Hepatocyte (in vitro differentiated cells): ENCODE results near the gene PLXNA3. TPM values are rescaled to one million over a fixed set of nuclear protein-coding genes. Genes with fewer than 3 reads are reported as not detected.

Experiments
- DNase-seq: peaks from one replicate; pipeline ENCODE4 v3.0.0-alpha.2; 2016; ENCODE audit warnings: low spot score
- H2AFZ ChIP-seq: fragments of 200-600 bp; sonication (generic); 2 replicates; pipeline ENCODE4 v1.6.0; 2016; ENCODE audit warnings: antibody characterized with exemption, mild to moderate bottlenecking
- H3K27ac ChIP-seq: fragments of 200-600 bp; sonication (generic); 2 replicates; pipeline ENCODE4 v1.5.1; 2016; ENCODE audit warnings: mild to moderate bottlenecking
- H3K27me3 ChIP-seq: fragments of 200-600 bp; sonication (generic); 2 replicates; pipeline ENCODE4 v1.6.1; 2016
- H3K36me3 ChIP-seq: fragments of 200-600 bp; sonication (generic); replicated peaks from 2 replicates; pipeline ENCODE4 v1.5.1; 2016; ENCODE audit warnings: low read depth; ENCODE audit not compliant: insufficient read depth
- H3K4me1 ChIP-seq: fragments of 200-600 bp; sonication (generic); 2 replicates; pipeline ENCODE4 v1.5.1; 2016; ENCODE audit warnings: mild to moderate bottlenecking, moderate library complexity; ENCODE audit not compliant: insufficient read depth
- H3K4me2 ChIP-seq: fragments of 200-600 bp; sonication (generic); 2 replicates; pipeline ENCODE4 v1.6.0; 2016
- H3K4me3 ChIP-seq: fragments of 200-600 bp; sonication (generic); 2 replicates; pipeline ENCODE4 v1.5.1; 2016; ENCODE audit warnings: mild to moderate bottlenecking
- H3K79me2 ChIP-seq: fragments of 200-600 bp; sonication (generic); 2 replicates; pipeline ENCODE4 v1.6.0; 2017; ENCODE audit warnings: mild to moderate bottlenecking
- H3K9me2 ChIP-seq: fragments of 200-600 bp; sonication (generic); replicated peaks from 2 replicates; pipeline ENCODE4 v1.6.0; 2017; ENCODE audit warnings: mild to moderate bottlenecking; ENCODE audit not compliant: insufficient read depth
- H3K9me3 ChIP-seq: fragments of 200-600 bp; sonication (generic); 2 replicates; pipeline ENCODE4 v1.5.1; 2016; ENCODE audit warnings: low read depth, mild to moderate bottlenecking
- H4K20me1 ChIP-seq: fragments of 200-600 bp; sonication (generic); 2 replicates; pipeline ENCODE4 v1.6.0; 2016; ENCODE audit warnings: mild to moderate bottlenecking; ENCODE audit not compliant: insufficient read depth, poor library complexity, severe bottlenecking
- EZH2 ChIP-seq: fragments of 200-600 bp; sonication (generic); IDR thresholded peaks from 2 replicates; pipeline ENCODE4 v1.6.1; 2016; ENCODE audit warnings: antibody characterized with exemption, mild to moderate bottlenecking, borderline replicate concordance
- EZH2phosphoT487 ChIP-seq: fragments of 200-600 bp; sonication (generic); IDR thresholded peaks from one replicate; pipeline ENCODE4 v1.6.1; 2018; ENCODE audit warnings: antibody characterized with exemption, mild to moderate bottlenecking, low read depth, moderate library complexity; ENCODE audit not compliant: unreplicated experiment, severe bottlenecking
- WGBS: methylation state at CpG from one replicate; pipeline ENCODE4 v1.1.6; 2016; ENCODE audit warnings: low lambda C conversion rate; ENCODE audit errors: missing lambda C conversion rate; 5-methylcytosine and 5-hydroxymethylcytosine counted together
- polyA plus RNA-seq: library from polyadenylated mRNA; unstranded; fragments of >200 nt; fragmentation: Nextera tagmentation; extraction: Ambion mirVana; gene quantifications from 2 replicates; pipeline ENCODE4 v1.2.1, GENCODE V29; 2016
- total RNA-seq: library from RNA; depleted of rRNA; stranded (reverse); fragments of >200 nt; gene quantifications from 2 replicates; pipeline ENCODE4 v1.2.3, GENCODE V29; 2014
- TF ChIP-seq, protein P1 (sequence below): fragments of 200-600 bp; sonication (generic); IDR thresholded peaks from 2 replicates; pipeline ENCODE4 v1.5.1; 2016; ENCODE audit warnings: antibody characterized with exemption, mild to moderate bottlenecking; ENCODE audit not compliant: poor library complexity

The PLXNA3 gene
- total and polyA plus RNA-seq, 2 experiments from 2014 or later, result 14.1 to 28.7 TPM

DNA sequence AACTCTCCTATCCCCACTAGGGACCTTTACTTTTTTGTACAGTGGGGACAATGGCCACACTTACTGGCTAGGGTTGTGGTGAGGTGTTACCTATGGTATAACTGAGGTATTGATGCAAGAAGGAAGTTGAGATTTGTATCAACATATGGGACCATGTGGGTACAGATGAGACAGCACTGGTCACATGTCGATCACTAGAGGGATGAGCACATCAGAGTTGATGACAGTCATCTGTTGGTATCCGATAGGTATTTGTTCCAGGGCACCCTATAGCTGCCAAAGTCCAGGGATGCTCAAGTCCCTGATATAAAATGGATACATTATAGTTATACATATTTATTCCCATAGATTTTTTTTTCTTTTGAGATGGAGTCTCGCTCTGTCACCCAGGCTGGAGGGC is 44.9 kb downstream of the PLXNA3 start:
- H3K4me2 ChIP-seq, result no peak overlapping the region
- 91% methylated on average over 3 of the region's 3 CpGs for WGBS
- no peaks in the 10 kb centered on the region for H3K4me1 ChIP-seq
- no peaks in the 10 kb centered on the region for H3K36me3 ChIP-seq
- TF ChIP-seq EZH2phosphoT487, result no peak
- TF ChIP-seq, protein P1, sequence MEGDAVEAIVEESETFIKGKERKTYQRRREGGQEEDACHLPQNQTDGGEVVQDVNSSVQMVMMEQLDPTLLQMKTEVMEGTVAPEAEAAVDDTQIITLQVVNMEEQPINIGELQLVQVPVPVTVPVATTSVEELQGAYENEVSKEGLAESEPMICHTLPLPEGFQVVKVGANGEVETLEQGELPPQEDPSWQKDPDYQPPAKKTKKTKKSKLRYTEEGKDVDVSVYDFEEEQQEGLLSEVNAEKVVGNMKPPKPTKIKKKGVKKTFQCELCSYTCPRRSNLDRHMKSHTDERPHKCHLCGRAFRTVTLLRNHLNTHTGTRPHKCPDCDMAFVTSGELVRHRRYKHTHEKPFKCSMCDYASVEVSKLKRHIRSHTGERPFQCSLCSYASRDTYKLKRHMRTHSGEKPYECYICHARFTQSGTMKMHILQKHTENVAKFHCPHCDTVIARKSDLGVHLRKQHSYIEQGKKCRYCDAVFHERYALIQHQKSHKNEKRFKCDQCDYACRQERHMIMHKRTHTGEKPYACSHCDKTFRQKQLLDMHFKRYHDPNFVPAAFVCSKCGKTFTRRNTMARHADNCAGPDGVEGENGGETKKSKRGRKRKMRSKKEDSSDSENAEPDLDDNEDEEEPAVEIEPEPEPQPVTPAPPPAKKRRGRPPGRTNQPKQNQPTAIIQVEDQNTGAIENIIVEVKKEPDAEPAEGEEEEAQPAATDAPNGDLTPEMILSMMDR, result no peak
- TF ChIP-seq EZH2, result no peak
- H3K9me2 ChIP-seq, result no peaks in the 10 kb centered on the region
- DNase-seq, result no peak
- H3K9me3 ChIP-seq, result no peaks in the 10 kb centered on the region
- no peaks in the 10 kb centered on the region for H4K20me1 ChIP-seq
- no peak overlapping the region for H3K4me3 ChIP-seq
- H3K27ac ChIP-seq, result no peak overlapping the region
- no peaks in the 10 kb centered on the region for H3K79me2 ChIP-seq
- H3K27me3 ChIP-seq, result no peaks in the 10 kb centered on the region
- H2AFZ ChIP-seq, result no peak overlapping the region

- no peaks in the 10 kb centered on the region for H3K9me3 ChIP-seq
- WGBS, result 77% methylated on average over 12 of the region's 12 CpGs
- no peak for DNase-seq
Observed at GRCh38 chrX:154505734-154506133, 47.7 kb downstream of the PLXNA3 start.

GRCh38 chrX:154506483-154507332 is 48.6 kb downstream of the PLXNA3 start:
- no peaks in the 10 kb centered on the region for H4K20me1 ChIP-seq
- WGBS, result 93% methylated on average over 29 of the region's 37 CpGs
- H3K79me2 ChIP-seq, result no peaks in the 10 kb centered on the region

More at GRCh38 chrX:154505734-154506133, 47.7 kb downstream of the PLXNA3 start:
- Histone ChIP-seq H3K79me2 (no peaks in the 10 kb centered on the region), H4K20me1 (no peaks in the 10 kb centered on the region), H3K4me3 (no peak overlapping the region), H3K4me2 (no peak overlapping the region), H3K27ac (no peak overlapping the region), H3K4me1 (no peaks in the 10 kb centered on the region), H2AFZ (no peak overlapping the region), H3K27me3 (no peaks in the 10 kb centered on the region), H3K9me2 (no peaks in the 10 kb centered on the region), H3K36me3 (no peaks in the 10 kb centered on the region)
- TF ChIP-seq EZH2 (no peak), EZH2phosphoT487 (no peak)
- TF ChIP-seq, protein P1, result no peak

More at GRCh38 chrX:154506483-154507332, 48.6 kb downstream of the PLXNA3 start:
- Histone ChIP-seq H2AFZ (no peak overlapping the region), H3K4me2 (no peak overlapping the region), H3K9me3 (no peaks in the 10 kb centered on the region), H3K27ac (no peak overlapping the region), H3K4me3 (no peak overlapping the region), H3K4me1 (no peaks in the 10 kb centered on the region), H3K36me3 (no peaks in the 10 kb centered on the region), H3K9me2 (no peaks in the 10 kb centered on the region), H3K27me3 (no peaks in the 10 kb centered on the region)
- TF ChIP-seq, protein P1, result no peak
- no peak for TF ChIP-seq EZH2
- no peak for TF ChIP-seq EZH2phosphoT487
- DNase-seq, result no peak
